CD4-positive, alpha-beta T cell treated with Interleukin-10 for 1 hour (primary cell): ENCODE measurements around the gene OLA1.

Source experiments
- DNase-seq: peaks from one replicate; pipeline ENCODE4 v3.0.0-alpha.2; 2020

OLA1 gene

GRCh38 chr2:174058026-174058425 is 190.3 kb downstream of the OLA1 start:
- no peak for DNase-seq

- DNase-seq, result no peak
Measured at GRCh38 chr2:174054926-174055325, 193.4 kb downstream of the OLA1 start.

- DNase-seq, result no peak
Measured at GRCh38 chr2:174053355-174054151, 194.8 kb downstream of the OLA1 start.

GRCh38 chr2:174052584-174052976 is 195.8 kb downstream of the OLA1 start:
- no peak for DNase-seq

GRCh38 chr2:174051741-174052583 is 196.4 kb downstream of the OLA1 start:
- DNase-seq, result no peak

- DNase-seq, result no peak
Measured at GRCh38 chr2:174051068-174051467, 197.3 kb downstream of the OLA1 start.

- no peak for DNase-seq
Measured at GRCh38 chr2:174049895-174050294, 198.4 kb downstream of the OLA1 start.

- no peak for DNase-seq
Measured at GRCh38 chr2:174048243-174048642, 200.1 kb downstream of the OLA1 start.

- no peak for DNase-seq
Measured at GRCh38 chr2:174047746-174048145, 200.6 kb downstream of the OLA1 start.

GRCh38 chr2:174046172-174046571 is 202.2 kb downstream of the OLA1 start:
- DNase-seq, result no peak

- DNase-seq, result no peak
Measured at GRCh38 chr2:174044556-174044955, 203.8 kb downstream of the OLA1 start.

- no peak for DNase-seq
Measured at GRCh38 chr2:174040417-174040701, 208.0 kb downstream of the OLA1 start.

- DNase-seq, result peak; percentile 86
Measured at GRCh38 chr2:174039551-174040416, 208.5 kb downstream of the OLA1 start.

GRCh38 chr2:174038462-174038861 is 209.9 kb downstream of the OLA1 start:
- no peak for DNase-seq

GRCh38 chr2:174036825-174037224 is 211.5 kb downstream of the OLA1 start:
- no peak for DNase-seq

- no peak for DNase-seq
Measured at GRCh38 chr2:174035981-174036742, 212.2 kb downstream of the OLA1 start.

- no peak for DNase-seq
Measured at GRCh38 chr2:174035117-174035635, 213.2 kb downstream of the OLA1 start.

- no peak for DNase-seq
Measured at GRCh38 chr2:174033163-174033550, 215.2 kb downstream of the OLA1 start.

GRCh38 chr2:174031226-174031625 is 217.1 kb downstream of the OLA1 start:
- DNase-seq, result no peak

GRCh38 chr2:174028935-174029334 is 219.4 kb downstream of the OLA1 start:
- DNase-seq, result no peak

GRCh38 chr2:174027956-174028355 is 220.4 kb downstream of the OLA1 start:
- DNase-seq, result no peak

- no peak for DNase-seq
Measured at GRCh38 chr2:174026122-174026845, 222.0 kb downstream of the OLA1 start.
